ENCODE data around the gene LY86.

- no peak for TF ChIP-seq CTCF (IDR thresholded peaks at IDR 0.05)
- TF ChIP-seq PBX3 (IDR thresholded peaks at IDR 0.05), result no peak
- TF ChIP-seq SMC3 (IDR thresholded peaks at IDR 0.05; ENCODE audit: low read depth, low read length), result no peak
- TF ChIP-seq POLR2AphosphoS5 (IDR thresholded peaks at IDR 0.05; ENCODE audit: low read depth, low read length), result no peak
- TF ChIP-seq MAX (IDR thresholded peaks at IDR 0.05; ENCODE audit: low read depth), result no peak
- no peak for TF ChIP-seq NFIC (IDR thresholded peaks at IDR 0.05; ENCODE audit: borderline replicate concordance)
- TF ChIP-seq EP300 (IDR thresholded peaks at IDR 0.05; ENCODE audit: borderline replicate concordance in 1 of 2, low read depth in 1 of 2, low read length in 1 of 2), result no peak
- TF ChIP-seq TAF1 (IDR thresholded peaks at IDR 0.05; ENCODE audit: borderline replicate concordance, low read depth, low read length), result no peak
Measured at GRCh38 chr6:6629402-6629801, 40.9 kb downstream of the LY86 start.
